WTC11 (cell line): ENCODE results near the gene SEH1L. TPM values are rescaled to one million over a fixed set of nuclear protein-coding genes. Genes with fewer than 3 reads are reported as not detected.

ENCODE experiments used
- ATAC-seq: fragments of 200-7000 bp; cut with Tn5 transposase; 2 replicates; pipeline ENCODE4 v1.10.0; 2021; ENCODE audit warnings: mild to moderate bottlenecking, moderate library complexity
- CTCF ChIA-PET: fragments of 300-600 bp; sonication (Branson Sonifier 250); formaldehyde crosslinking; loops from one replicate; lab custom pipeline; 2021; ENCODE audit warnings: antibody characterized with exemption; lab: Charles Lee
- POLR2A ChIA-PET: fragments of 350-600 bp; sonication (Branson Sonifier 250); formaldehyde crosslinking; loops from one replicate; lab custom pipeline; 2021; ENCODE audit warnings: antibody characterized with exemption; lab: Charles Lee
- DNase-seq: peaks from one replicate; pipeline ENCODE4 v3.0.0; 2021; ENCODE audit warnings: low spot score
- H3K27ac Mint-ChIP-seq: 2 replicates; pipeline ENCODE4 v1.8.0; 2021; ENCODE audit warnings: mixed read lengths
- H3K27me3 Mint-ChIP-seq: 2 replicates; pipeline ENCODE4 v1.8.0; 2021; ENCODE audit warnings: low read depth, mild to moderate bottlenecking, moderate library complexity, mixed read lengths
- H3K36me3 Mint-ChIP-seq: 2 replicates; pipeline ENCODE4 v1.8.0; 2021; ENCODE audit warnings: mixed read lengths
- H3K4me1 Mint-ChIP-seq: 2 replicates; pipeline ENCODE4 v1.8.0; 2022; ENCODE audit warnings: mixed read lengths
- H3K4me3 Mint-ChIP-seq: 2 replicates; pipeline ENCODE4 v1.8.0; 2021; ENCODE audit warnings: mild to moderate bottlenecking, moderate library complexity, mixed read lengths
- H3K9me3 Mint-ChIP-seq: 2 replicates; pipeline ENCODE4 v1.8.0; 2021; ENCODE audit warnings: mixed read lengths
- CBFB ChIP-seq: sonication (generic); formaldehyde crosslinking; IDR thresholded peaks from 2 replicates; pipeline ENCODE4 v1.8.1; 2022; ENCODE audit warnings: mild to moderate bottlenecking, low read depth, missing genetic modification reagents
- ETV6 ChIP-seq: sonication (generic); formaldehyde crosslinking; IDR thresholded peaks from 2 replicates; pipeline ENCODE4 v1.8.1; 2022; ENCODE audit warnings: mild to moderate bottlenecking, missing genetic modification reagents
- FOXP1 ChIP-seq: sonication (generic); formaldehyde crosslinking; IDR thresholded peaks from 2 replicates; pipeline ENCODE4 v1.8.0; 2022; ENCODE audit warnings: missing genetic modification reagents, mild to moderate bottlenecking, moderate library complexity, borderline replicate concordance
- GTF2I ChIP-seq: fragments of 250-450 bp; sonication (Bioruptor Pico); conservative IDR thresholded peaks from 2 replicates; pipeline ENCODE4 v1.4.0; 2021; ENCODE audit warnings: mild to moderate bottlenecking
- HMGXB4 ChIP-seq: sonication (generic); formaldehyde crosslinking; IDR thresholded peaks from 2 replicates; pipeline ENCODE4 v1.8.1; 2023; ENCODE audit warnings: mild to moderate bottlenecking, moderate library complexity, missing genetic modification reagents
- NFYB ChIP-seq: sonication (generic); formaldehyde crosslinking; conservative IDR thresholded peaks from 2 replicates; pipeline ENCODE4 v1.8.0; 2022; ENCODE audit warnings: low read depth, missing genetic modification reagents
- NR1H2 ChIP-seq: sonication (generic); formaldehyde crosslinking; IDR thresholded peaks from 2 replicates; pipeline ENCODE4 v1.9.0; 2021; ENCODE audit warnings: mild to moderate bottlenecking, moderate library complexity, missing genetic modification reagents
- PRRX2 ChIP-seq: fragments of 250-450 bp; sonication (Bioruptor Pico); IDR thresholded peaks from 2 replicates; pipeline ENCODE4 v1.8.0; 2021; ENCODE audit warnings: mild to moderate bottlenecking
- SMAD3 ChIP-seq: sonication (generic); formaldehyde crosslinking; IDR thresholded peaks from 2 replicates; pipeline ENCODE4 v1.8.0; 2022; ENCODE audit warnings: missing genetic modification reagents, mild to moderate bottlenecking, borderline replicate concordance
- SMAD4 ChIP-seq: sonication (generic); formaldehyde crosslinking; IDR thresholded peaks from 2 replicates; pipeline ENCODE4 v1.8.0; 2022; ENCODE audit warnings: mild to moderate bottlenecking, missing genetic modification reagents
- SOX15 ChIP-seq: fragments of 250-450 bp; sonication (Bioruptor Pico); IDR thresholded peaks from 2 replicates; pipeline ENCODE4 v1.9.0; 2021; ENCODE audit warnings: mild to moderate bottlenecking
- SP1 ChIP-seq: sonication (generic); formaldehyde crosslinking; conservative IDR thresholded peaks from 2 replicates; pipeline ENCODE4 v1.8.1; 2022; ENCODE audit warnings: missing genetic modification reagents
- ZBTB21 ChIP-seq: sonication (generic); formaldehyde crosslinking; IDR thresholded peaks from 2 replicates; pipeline ENCODE4 v1.8.1; 2023; ENCODE audit warnings: mild to moderate bottlenecking, missing genetic modification reagents, borderline replicate concordance
- ZNF219 ChIP-seq: sonication (generic); formaldehyde crosslinking; IDR thresholded peaks from 2 replicates; pipeline ENCODE4 v1.8.0; 2023; ENCODE audit warnings: missing genetic modification reagents, mild to moderate bottlenecking, borderline replicate concordance
- ZNF232 ChIP-seq: sonication (generic); formaldehyde crosslinking; IDR thresholded peaks from 2 replicates; pipeline ENCODE4 v1.8.0; 2022; ENCODE audit warnings: mild to moderate bottlenecking, missing genetic modification reagents
- ZNF263 ChIP-seq: sonication (generic); formaldehyde crosslinking; IDR thresholded peaks from 2 replicates; pipeline ENCODE4 v1.8.1; 2022; ENCODE audit warnings: low read depth, mild to moderate bottlenecking, moderate library complexity, missing genetic modification reagents
- ZNF425 ChIP-seq: fragments of 250-450 bp; sonication (Bioruptor Pico); conservative IDR thresholded peaks from 2 replicates; pipeline ENCODE4 v1.9.0; 2021; ENCODE audit warnings: mild to moderate bottlenecking
- ZSCAN18 ChIP-seq: fragments of 250-450 bp; sonication (Bioruptor Pico); IDR thresholded peaks from 2 replicates; pipeline ENCODE4 v2.1.2; 2022; ENCODE audit warnings: mild to moderate bottlenecking, moderate library complexity
- total RNA-seq: library from RNA; stranded (reverse); gene quantifications from 3 replicates; pipeline ENCODE4 v1.2.3, GENCODE V29; 2021
- TF ChIP-seq, protein P1 (sequence below): fragments of 200-600 bp; IDR thresholded peaks from 2 replicates; pipeline ENCODE4 v1.8.0; 2022; ENCODE audit warnings: antibody characterized with exemption
- TF ChIP-seq, protein P2 (sequence below): sonication (generic); formaldehyde crosslinking; IDR thresholded peaks from 2 replicates; pipeline ENCODE4 v1.8.0; 2022; ENCODE audit warnings: mild to moderate bottlenecking, missing genetic modification reagents
- TF ChIP-seq, protein P3 (sequence below): sonication (generic); formaldehyde crosslinking; IDR thresholded peaks from 2 replicates; pipeline ENCODE4 v1.8.1; 2022; ENCODE audit warnings: low read depth, mild to moderate bottlenecking, moderate library complexity, missing genetic modification reagents, borderline replicate concordance
- TF ChIP-seq, protein P4 (sequence below): sonication (generic); formaldehyde crosslinking; IDR thresholded peaks from 2 replicates; pipeline ENCODE4 v1.8.1; 2023; ENCODE audit warnings: mild to moderate bottlenecking, missing genetic modification reagents
- TF ChIP-seq, protein P5 (sequence below): sonication (generic); formaldehyde crosslinking; IDR thresholded peaks from 2 replicates; pipeline ENCODE4 v1.8.0; 2022; ENCODE audit warnings: mild to moderate bottlenecking, missing genetic modification reagents

The SEH1L gene
- total RNA-seq, 1 experiment from 2014 or later, result 75.5 TPM

GRCh38 chr18:12948050-12948804, 416 bp downstream of the SEH1L start:
- CTCF ChIA-PET, result interaction anchor here (0.7 to 1.0 kb wide), 2 partner anchors 14 to 15 kb away, joined by 3 to 4 read pairs; no protein-coding TSS in a partner anchor
- Mint-ChIP-seq H3K4me1 (peaks cover 21% of the 10 kb centered on the region), H3K9me3 (no peaks in the 10 kb centered on the region), H3K27ac (peak overlapping the region; percentile 93), H3K4me3 (peak overlapping the region; percentile 78), H3K27me3 (no peaks in the 10 kb centered on the region), H3K36me3 (peaks cover 22% of the 10 kb centered on the region)
- peak; percentile 80 for DNase-seq
- POLR2A ChIA-PET, result interaction anchor here (0.5 to 1.6 kb wide), 7 partner anchors 9 to 226 kb away, joined by 3 to 11 read pairs (median 4); partner anchors contain the start of gene CEP192
- ATAC-seq, result peak; percentile 63
- TF ChIP-seq, protein P1, sequence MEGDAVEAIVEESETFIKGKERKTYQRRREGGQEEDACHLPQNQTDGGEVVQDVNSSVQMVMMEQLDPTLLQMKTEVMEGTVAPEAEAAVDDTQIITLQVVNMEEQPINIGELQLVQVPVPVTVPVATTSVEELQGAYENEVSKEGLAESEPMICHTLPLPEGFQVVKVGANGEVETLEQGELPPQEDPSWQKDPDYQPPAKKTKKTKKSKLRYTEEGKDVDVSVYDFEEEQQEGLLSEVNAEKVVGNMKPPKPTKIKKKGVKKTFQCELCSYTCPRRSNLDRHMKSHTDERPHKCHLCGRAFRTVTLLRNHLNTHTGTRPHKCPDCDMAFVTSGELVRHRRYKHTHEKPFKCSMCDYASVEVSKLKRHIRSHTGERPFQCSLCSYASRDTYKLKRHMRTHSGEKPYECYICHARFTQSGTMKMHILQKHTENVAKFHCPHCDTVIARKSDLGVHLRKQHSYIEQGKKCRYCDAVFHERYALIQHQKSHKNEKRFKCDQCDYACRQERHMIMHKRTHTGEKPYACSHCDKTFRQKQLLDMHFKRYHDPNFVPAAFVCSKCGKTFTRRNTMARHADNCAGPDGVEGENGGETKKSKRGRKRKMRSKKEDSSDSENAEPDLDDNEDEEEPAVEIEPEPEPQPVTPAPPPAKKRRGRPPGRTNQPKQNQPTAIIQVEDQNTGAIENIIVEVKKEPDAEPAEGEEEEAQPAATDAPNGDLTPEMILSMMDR, result no peak
- peak; percentile 63 for TF ChIP-seq ZNF263 (CRISPR knock-in tag)
- TF ChIP-seq GTF2I (CRISPR knock-in tag), result no peak
- TF ChIP-seq, protein P2, sequence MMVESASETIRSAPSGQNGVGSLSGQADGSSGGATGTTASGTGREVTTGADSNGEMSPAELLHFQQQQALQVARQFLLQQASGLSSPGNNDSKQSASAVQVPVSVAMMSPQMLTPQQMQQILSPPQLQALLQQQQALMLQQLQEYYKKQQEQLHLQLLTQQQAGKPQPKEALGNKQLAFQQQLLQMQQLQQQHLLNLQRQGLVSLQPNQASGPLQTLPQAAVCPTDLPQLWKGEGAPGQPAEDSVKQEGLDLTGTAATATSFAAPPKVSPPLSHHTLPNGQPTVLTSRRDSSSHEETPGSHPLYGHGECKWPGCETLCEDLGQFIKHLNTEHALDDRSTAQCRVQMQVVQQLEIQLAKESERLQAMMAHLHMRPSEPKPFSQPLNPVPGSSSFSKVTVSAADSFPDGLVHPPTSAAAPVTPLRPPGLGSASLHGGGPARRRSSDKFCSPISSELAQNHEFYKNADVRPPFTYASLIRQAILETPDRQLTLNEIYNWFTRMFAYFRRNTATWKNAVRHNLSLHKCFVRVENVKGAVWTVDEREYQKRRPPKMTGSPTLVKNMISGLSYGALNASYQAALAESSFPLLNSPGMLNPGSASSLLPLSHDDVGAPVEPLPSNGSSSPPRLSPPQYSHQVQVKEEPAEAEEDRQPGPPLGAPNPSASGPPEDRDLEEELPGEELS (CRISPR knock-in tag), result peak; percentile 98
- peak; percentile 94 for TF ChIP-seq ZNF232 (CRISPR knock-in tag)
- 0 out of 2 replicates have a peak, but pooled peaks have one; percentile 36 for TF ChIP-seq NR1H2 (CRISPR knock-in tag)
- peak; percentile 93 for TF ChIP-seq ETV6
- TF ChIP-seq ZNF219 (CRISPR knock-in tag), result peak; percentile 93
- TF ChIP-seq ZNF425 (CRISPR knock-in tag), result no peak
- 0 out of 2 replicates have a peak, but pooled peaks have one; percentile 70 for TF ChIP-seq SMAD4 (CRISPR knock-in tag)
- TF ChIP-seq, protein P3, sequence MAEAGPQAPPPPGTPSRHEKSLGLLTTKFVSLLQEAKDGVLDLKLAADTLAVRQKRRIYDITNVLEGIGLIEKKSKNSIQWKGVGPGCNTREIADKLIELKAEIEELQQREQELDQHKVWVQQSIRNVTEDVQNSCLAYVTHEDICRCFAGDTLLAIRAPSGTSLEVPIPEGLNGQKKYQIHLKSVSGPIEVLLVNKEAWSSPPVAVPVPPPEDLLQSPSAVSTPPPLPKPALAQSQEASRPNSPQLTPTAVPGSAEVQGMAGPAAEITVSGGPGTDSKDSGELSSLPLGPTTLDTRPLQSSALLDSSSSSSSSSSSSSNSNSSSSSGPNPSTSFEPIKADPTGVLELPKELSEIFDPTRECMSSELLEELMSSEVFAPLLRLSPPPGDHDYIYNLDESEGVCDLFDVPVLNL (CRISPR knock-in tag), result peak; percentile 88
- no peak for TF ChIP-seq ZBTB21 (CRISPR knock-in tag)
- TF ChIP-seq, protein P4, sequence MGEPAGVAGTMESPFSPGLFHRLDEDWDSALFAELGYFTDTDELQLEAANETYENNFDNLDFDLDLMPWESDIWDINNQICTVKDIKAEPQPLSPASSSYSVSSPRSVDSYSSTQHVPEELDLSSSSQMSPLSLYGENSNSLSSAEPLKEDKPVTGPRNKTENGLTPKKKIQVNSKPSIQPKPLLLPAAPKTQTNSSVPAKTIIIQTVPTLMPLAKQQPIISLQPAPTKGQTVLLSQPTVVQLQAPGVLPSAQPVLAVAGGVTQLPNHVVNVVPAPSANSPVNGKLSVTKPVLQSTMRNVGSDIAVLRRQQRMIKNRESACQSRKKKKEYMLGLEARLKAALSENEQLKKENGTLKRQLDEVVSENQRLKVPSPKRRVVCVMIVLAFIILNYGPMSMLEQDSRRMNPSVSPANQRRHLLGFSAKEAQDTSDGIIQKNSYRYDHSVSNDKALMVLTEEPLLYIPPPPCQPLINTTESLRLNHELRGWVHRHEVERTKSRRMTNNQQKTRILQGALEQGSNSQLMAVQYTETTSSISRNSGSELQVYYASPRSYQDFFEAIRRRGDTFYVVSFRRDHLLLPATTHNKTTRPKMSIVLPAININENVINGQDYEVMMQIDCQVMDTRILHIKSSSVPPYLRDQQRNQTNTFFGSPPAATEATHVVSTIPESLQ (CRISPR knock-in tag), result no peak
- TF ChIP-seq PRRX2 (CRISPR knock-in tag), result no peak
- TF ChIP-seq, protein P5, sequence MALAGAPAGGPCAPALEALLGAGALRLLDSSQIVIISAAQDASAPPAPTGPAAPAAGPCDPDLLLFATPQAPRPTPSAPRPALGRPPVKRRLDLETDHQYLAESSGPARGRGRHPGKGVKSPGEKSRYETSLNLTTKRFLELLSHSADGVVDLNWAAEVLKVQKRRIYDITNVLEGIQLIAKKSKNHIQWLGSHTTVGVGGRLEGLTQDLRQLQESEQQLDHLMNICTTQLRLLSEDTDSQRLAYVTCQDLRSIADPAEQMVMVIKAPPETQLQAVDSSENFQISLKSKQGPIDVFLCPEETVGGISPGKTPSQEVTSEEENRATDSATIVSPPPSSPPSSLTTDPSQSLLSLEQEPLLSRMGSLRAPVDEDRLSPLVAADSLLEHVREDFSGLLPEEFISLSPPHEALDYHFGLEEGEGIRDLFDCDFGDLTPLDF (CRISPR knock-in tag), result 0 out of 2 replicates have a peak, but pooled peaks have one; percentile 35
- TF ChIP-seq NFYB (CRISPR knock-in tag), result peak; percentile 51; the same call in 1 of the 2 replicates
- peak; percentile 89 for TF ChIP-seq SP1 (CRISPR knock-in tag)
- TF ChIP-seq HMGXB4 (CRISPR knock-in tag), result peak; percentile 85; the same call in 1 of the 2 replicates
- TF ChIP-seq FOXP1 (CRISPR knock-in tag), result peak; percentile 98
- TF ChIP-seq SMAD3 (CRISPR knock-in tag), result no peak; the same call in 1 of the 2 replicates
- peak; percentile 85; the same call in 1 of the 2 replicates for TF ChIP-seq CBFB
- TF ChIP-seq ZSCAN18, result no peak
- TF ChIP-seq SOX15 (CRISPR knock-in tag), result no peak
